Stimulated activated CD4-positive, alpha-beta T cell treated with anti-CD3 and anti-CD28 coated beads, Interleukin-2, amount 100 ng/mL, for 24 hours (primary cell): ENCODE results near the gene RPLP2.

Experiments
- DNase-seq, 2 donors: peaks; one replicate each; pipeline ENCODE4 v3.0.0-alpha.2; 2020

The RPLP2 gene

GRCh38 chr11:837990-838307 is 28.2 kb downstream of the RPLP2 start:
- no peak for DNase-seq

- DNase-seq, result no peak
These were observed 28.9 kb downstream of the RPLP2 start for GRCh38 chr11:838441-839279.

GRCh38 chr11:839280-839623 is 29.5 kb downstream of the RPLP2 start:
- no peak for DNase-seq

DNA sequence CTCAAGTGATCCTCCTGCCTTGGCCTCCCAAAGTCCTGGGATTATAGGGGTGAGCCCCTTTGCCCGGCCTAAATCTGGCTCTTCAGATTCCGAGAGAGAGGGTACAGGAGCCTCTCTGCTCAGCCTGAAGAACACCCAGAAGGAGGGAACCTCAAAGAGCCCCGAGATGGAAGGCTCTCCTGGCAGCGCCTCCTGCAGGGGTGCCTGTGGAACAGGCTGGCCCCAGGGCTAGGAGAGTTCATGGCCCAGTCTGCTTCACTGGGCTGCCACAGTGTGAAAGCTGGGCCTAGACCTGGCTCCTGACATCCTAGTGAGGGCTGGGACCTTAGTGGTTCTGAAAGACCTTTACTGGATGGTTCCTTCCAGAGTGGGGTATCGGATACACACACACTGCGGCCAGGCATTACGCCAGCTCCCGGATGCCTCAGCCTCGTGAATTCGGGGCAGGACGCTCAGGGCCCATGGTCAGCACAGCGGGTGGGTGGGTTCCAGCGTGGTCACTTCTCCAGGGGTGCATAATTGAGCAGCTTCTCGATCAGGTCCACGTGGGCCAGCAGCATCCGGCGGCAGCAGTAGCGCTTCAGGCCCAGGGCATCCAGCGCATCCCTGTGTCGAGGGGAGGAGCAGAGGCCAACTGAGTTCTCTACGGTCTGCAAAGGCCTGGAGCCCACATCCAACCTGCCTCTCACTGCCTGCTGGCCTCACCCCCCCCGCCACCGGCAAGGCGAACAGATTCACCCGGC is 30.3 kb downstream of the RPLP2 start:
- DNase-seq, result no peak

DNA sequence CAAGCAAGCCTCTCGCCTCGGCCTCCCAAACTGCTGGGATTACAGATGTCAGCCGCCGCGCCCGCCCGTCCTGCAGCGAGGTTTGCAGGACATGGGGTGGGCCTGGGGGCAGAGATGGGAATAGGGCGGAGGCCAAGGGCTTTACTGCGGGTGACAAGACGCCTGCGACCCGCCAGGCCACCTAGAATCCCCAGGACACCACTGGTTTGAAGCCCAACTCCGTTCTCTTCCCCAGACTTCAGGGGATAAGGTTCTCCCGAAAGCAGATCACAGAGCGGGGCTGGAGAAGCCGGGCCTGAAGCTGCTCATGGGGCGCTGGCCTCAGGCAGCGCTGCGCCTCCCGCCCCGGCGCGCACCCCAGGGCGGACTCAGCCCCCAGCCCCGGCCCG is 32.2 kb downstream of the RPLP2 start:
- DNase-seq, result no peak

DNA sequence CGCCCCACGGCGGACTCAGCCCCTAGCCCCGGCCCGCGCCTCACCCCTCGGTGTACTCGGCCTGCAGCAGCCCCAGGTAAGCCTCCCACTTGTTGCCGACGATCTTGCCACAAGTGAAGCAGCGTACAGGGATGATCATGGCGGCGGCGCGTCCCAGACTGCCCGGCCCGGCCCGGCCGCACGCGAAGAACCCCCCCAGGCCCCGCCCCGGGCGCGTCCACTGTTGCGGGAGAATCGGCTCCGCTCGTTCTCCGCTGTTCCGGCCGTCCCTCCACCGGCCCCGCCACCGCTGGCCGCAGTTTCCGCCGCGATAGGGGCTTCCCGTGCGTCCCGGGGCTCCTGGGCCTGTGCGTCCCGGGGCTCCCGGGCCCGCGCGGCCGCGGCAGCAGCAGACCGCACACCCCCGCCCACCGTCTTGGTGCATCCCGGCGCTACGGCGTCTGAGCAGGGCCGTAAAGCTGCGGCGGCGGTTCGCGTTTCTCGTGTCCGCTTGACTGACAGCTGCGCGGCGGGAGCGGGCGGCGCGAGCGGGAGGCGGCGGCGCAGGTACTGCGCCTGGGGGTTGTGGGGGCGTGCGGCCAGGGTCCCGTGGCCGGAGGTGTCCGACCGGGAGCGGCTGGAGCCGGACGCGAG is 32.7 kb downstream of the RPLP2 start, which contains the start of the genes POLR2L and TSPAN4:
POLR2L (minus strand) TSS at position 160 of the 633 bp plus-strand sequence; CDS start at position 139, 21 bp downstream.
TSPAN4 (plus strand) TSS at position 483 of the 633 bp plus-strand sequence. CDS start 7,453 bp downstream, outside the sequence.
- DNase-seq, result peak; percentile 92 to 93

GRCh38 chr11:843086-843734 is 33.4 kb downstream of the RPLP2 start:
- DNase-seq, result no peak

GRCh38 chr11:843818-844692 is 34.3 kb downstream of the RPLP2 start:
- no peak for DNase-seq

DNA sequence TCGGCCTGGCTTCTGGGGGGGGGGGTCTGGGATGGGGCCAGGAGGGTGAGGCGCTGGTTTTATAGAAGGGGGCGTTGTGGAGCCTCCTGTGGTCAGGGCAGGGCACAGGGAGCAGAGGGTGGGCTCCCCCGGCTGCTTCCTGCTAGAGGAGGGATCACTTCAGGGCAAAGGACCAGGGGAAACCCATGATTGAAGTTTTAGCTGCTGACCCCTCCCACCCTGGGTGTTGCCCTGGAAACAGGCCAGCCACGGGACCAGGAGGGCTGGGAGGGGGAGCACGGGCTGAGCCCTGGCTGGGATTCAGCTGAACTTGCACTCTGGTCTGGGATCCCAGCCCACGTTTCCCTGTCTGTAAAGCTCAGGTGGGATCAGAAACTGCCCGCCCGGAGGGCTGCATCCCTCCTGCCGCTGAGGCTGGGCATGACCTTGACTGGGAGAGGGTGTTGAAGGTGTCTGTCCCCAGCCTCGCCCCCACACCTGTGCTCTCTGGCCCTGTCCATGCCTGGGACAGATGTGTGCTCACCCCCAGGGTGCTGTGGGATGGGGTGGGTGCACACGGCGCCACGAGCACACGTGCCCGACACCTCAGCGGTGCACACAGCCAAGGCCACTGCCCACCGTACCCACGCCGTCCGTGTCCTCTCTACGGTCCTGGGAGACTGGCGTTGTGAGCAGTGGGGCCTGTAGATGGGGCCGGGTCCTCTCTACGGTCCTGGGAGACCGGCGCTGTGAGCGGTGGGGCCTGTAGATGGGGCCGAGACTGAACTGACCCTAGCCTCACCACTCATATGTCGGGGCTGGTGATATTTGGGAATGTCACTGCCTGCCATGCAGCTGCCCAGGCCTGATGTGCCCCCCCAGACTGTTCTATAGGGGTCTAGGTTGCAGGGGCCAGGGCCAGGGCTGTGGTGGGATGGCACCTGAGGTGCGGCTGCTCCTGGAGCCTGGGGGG is 35.2 kb downstream of the RPLP2 start:
- no peak for DNase-seq

- no peak for DNase-seq
These were observed 36.2 kb downstream of the RPLP2 start for GRCh38 chr11:845872-846495.

GRCh38 chr11:846496-847098 is 36.8 kb downstream of the RPLP2 start:
- no peak for DNase-seq

- DNase-seq, result no peak
These were observed 38.1 kb downstream of the RPLP2 start for GRCh38 chr11:847876-848275.

- DNase-seq, result peak; percentile 75
These were observed 38.7 kb downstream of the RPLP2 start for GRCh38 chr11:848380-848931.

GRCh38 chr11:849104-849824 is 39.5 kb downstream of the RPLP2 start:
- DNase-seq, result peak in 1 of 2 donors; percentile 62

DNA sequence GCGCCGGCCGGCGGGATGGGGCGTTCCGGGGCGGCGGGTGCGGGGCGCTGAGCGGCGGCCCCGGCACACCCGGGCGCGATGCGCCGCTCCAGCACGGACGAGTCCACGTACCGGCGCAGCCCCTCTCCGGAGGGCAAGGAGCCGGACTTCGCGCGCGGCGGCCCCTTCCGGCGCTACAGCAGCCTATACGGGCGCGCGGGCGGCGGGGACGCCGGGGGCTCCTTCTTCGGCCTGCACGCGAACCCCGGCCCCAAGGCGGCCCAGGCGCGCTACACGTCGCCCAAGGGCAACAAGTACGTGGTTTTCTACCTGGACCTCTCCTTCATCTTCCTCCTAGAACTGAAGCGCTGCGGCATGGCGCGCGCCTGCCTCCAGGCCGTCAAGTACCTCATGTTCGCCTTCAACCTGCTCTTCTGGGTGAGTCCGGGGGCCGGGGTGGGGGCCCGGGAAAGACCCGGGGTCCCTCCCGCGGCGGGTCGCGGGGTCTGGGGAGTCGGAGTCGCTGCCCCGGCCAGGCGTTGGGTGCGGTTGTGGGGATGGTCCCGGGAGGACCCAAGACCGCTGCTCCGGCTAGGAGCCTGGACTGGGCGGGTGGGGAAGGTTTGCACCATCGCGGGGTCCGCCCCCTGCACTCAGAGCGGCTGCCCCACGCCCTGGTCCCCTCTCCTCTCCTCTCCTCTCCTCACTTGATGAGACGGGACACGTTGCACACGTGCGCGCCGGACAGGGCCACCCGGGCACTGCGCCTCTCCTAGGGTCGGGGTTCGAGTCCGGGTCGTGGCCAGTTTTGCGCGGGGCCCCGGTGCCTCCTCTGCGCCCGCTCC is 40.4 kb downstream of the RPLP2 start:
- DNase-seq, result no peak

DNA sequence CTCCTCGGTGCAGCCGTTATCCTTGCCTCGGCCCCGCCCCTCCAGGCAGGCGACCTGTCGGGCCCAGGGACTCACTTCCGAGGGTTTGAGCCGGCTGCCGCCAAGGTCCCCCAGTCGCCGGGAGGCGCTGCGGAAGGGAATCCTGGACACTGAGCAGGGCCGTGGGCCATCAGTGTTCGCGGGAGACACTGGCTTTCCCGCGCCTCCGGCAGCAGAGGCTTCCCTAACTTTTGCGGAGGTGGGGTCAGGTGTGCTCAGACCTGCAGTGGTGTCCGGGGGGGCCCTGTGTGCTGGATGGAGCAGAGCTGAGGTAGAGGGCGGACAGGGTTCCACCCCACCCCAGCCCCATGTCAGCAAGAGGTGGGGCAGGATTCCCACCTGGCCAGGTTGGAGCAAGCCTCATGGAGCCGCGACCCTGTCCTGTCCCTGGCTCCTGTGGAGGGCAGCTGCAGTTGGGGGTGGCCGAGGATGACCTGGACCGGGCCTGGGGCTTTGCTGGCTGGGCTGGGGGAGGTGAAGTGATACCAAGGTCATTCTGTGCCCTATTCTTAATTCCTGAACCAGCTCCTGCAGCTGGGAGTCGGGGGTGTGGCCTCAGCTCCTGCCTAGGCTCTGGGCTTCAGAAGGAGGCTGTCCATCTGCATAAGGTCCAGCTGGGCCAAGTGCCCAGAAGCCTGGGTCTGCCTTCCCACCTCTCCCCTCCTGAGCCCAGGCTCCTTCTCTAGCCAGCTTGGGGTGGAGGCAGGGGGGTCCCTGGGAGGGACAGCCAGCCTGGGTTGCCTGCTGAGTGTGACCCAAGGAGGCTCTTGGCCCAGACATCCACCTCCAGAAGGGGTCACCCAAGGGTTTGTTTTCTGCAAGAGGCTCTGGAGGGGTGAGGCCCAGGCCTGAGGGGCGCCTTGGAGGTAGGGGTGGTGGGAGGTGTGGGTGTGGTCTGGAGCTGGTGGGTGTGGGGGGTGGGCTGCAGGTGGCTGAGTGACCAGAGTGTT is 41.3 kb downstream of the RPLP2 start:
- DNase-seq, result no peak

DNA sequence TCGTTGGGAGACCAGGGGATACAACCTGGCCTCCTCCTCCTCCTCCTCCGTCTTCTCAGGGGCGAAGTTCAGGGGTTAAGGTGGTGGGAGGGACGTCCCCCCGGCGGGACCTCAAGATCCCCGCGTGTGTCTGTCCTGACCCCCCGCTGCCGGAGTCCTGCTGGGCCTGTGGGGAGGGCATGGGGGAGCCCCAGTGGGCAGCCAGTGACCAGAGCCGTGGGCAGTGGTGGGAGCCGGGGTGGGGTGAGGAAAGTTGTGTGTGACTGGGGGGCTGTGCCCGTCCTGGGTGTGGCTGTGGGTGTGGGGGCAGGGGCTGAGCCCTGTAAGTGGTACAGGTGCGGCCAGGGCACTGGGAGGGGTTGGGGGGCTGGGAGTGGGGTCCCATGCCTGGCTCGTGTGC is 43.0 kb downstream of the RPLP2 start:
- no peak for DNase-seq
